Mammary epithelial cell (primary cell): ENCODE results near the gene ADCY2.

Experiments used
- EZH2 ChIP-seq: IDR thresholded peaks from 2 replicates; pipeline ENCODE4 v1.6.1; 2012; ENCODE audit warnings: low read length, inconsistent platforms, borderline replicate concordance
- TF ChIP-seq, protein P1 (sequence below), 2 donors: IDR thresholded peaks in 1 of 2; conservative IDR thresholded peaks in 1 of 2; 2 replicates each; pipeline ENCODE4 v1.5.1; 2011 to 2012; ENCODE audit warnings: inconsistent platforms in 2 of 2, low read length in 2 of 2, mild to moderate bottlenecking in 2 of 2, control low read depth in 1 of 2, low read depth in 1 of 2; ENCODE audit not compliant: insufficient read depth in 1 of 2; ENCODE audit errors: extremely low read depth in 1 of 2

DNA sequence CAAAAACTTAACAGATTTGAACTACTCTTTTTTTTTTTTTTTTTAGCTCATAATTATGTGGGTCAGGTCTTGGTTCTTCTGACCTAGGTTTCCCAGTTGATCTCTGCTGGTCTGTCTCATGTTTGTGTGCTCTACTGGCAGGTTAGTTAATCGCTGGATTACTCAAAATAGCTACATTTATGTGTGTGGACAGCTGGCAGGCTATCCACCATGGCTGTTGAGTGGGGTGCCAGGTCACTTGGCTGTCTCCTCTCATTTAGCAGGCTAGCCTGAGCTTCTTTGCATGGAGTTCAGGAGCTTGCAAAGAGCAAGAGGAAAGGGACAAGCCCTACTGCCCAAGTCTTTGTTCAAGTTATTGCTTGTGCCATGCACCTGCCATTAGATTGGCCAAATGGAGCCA lies 9.3 kb downstream of the ADCY2 start:
- TF ChIP-seq, protein P1, sequence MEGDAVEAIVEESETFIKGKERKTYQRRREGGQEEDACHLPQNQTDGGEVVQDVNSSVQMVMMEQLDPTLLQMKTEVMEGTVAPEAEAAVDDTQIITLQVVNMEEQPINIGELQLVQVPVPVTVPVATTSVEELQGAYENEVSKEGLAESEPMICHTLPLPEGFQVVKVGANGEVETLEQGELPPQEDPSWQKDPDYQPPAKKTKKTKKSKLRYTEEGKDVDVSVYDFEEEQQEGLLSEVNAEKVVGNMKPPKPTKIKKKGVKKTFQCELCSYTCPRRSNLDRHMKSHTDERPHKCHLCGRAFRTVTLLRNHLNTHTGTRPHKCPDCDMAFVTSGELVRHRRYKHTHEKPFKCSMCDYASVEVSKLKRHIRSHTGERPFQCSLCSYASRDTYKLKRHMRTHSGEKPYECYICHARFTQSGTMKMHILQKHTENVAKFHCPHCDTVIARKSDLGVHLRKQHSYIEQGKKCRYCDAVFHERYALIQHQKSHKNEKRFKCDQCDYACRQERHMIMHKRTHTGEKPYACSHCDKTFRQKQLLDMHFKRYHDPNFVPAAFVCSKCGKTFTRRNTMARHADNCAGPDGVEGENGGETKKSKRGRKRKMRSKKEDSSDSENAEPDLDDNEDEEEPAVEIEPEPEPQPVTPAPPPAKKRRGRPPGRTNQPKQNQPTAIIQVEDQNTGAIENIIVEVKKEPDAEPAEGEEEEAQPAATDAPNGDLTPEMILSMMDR (conservative IDR thresholded peaks at IDR 0.05 in 1 of 2, IDR thresholded peaks at IDR 0.05 in 1 of 2; ENCODE audit: extremely low read depth in 1 of 2, insufficient read depth in 1 of 2, low read depth in 1 of 2, low read length in 2 of 2), result no peak
- TF ChIP-seq EZH2, result no peak
